Nephron progenitor cell (in vitro differentiated cells): Measurements from ENCODE around the gene GIN1.

Experiments used
- DNase-seq: peaks from one replicate; pipeline ENCODE4 v3.0.0; 2021
- H3K27ac Mint-ChIP-seq: 2 replicates; pipeline ENCODE4 v1.8.0; 2021; ENCODE audit warnings: mild to moderate bottlenecking, moderate library complexity, mixed read lengths
- H3K27me3 Mint-ChIP-seq: 2 replicates; pipeline ENCODE4 v1.8.0; 2021; ENCODE audit warnings: mild to moderate bottlenecking, low read depth, mixed read lengths; ENCODE audit not compliant: poor library complexity
- H3K36me3 Mint-ChIP-seq: 2 replicates; pipeline ENCODE4 v1.8.0; 2021; ENCODE audit warnings: low read depth, mixed read lengths
- H3K4me1 Mint-ChIP-seq: 2 replicates; pipeline ENCODE4 v1.8.0; 2021; ENCODE audit warnings: mixed read lengths
- H3K4me3 Mint-ChIP-seq: 2 replicates; pipeline ENCODE4 v1.8.0; 2021; ENCODE audit warnings: mild to moderate bottlenecking, moderate library complexity, mixed read lengths
- H3K9me3 Mint-ChIP-seq: 2 replicates; pipeline ENCODE4 v1.8.0; 2021; ENCODE audit warnings: mild to moderate bottlenecking, moderate library complexity, mixed read lengths
- CTCF ChIP-seq: fragments of 200-600 bp; sonication (generic); IDR thresholded peaks from 2 replicates; pipeline ENCODE4 v1.5.0; 2021; ENCODE audit warnings: antibody characterized with exemption

Gene GIN1

DNA sequence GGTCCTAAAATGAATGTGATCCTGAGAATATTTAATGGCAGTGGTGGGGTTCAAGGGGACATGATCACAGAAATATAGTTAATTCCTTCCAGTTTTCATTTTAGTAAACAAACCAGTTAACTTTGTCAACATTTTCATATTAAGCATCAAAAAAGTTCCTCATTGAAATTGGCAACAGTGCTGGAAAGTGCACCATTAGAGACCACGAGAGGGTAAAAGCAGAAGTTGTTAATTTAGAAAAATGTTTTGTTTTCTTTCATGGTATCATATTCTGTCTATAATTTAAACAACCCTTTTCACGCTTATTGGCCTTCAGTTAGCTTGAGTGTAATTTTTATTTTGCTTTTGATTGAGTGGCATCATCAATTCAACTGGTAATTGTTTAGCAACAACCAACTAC, 11.9 kb downstream of the GIN1 start:
- Mint-ChIP-seq H3K4me3 (no peak overlapping the region), H3K27me3 (no peaks in the 10 kb centered on the region), H3K27ac (no peak overlapping the region), H3K9me3 (peaks cover 7% of the 10 kb centered on the region), H3K4me1 (no peaks in the 10 kb centered on the region), H3K36me3 (no peaks in the 10 kb centered on the region)
- no peak for TF ChIP-seq CTCF
- DNase-seq: no peak

- DNase-seq: no peak
- no peaks in the 10 kb centered on the region for H3K4me1 Mint-ChIP-seq
- no peak for TF ChIP-seq CTCF
- H3K27ac Mint-ChIP-seq: no peak overlapping the region
- H3K36me3 Mint-ChIP-seq: no peaks in the 10 kb centered on the region
- H3K27me3 Mint-ChIP-seq: no peaks in the 10 kb centered on the region
- no peaks in the 10 kb centered on the region for H3K9me3 Mint-ChIP-seq
- H3K4me3 Mint-ChIP-seq: no peak overlapping the region
These were observed 17.7 kb downstream of the GIN1 start for GRCh38 chr5:103102234-103102633.

DNA sequence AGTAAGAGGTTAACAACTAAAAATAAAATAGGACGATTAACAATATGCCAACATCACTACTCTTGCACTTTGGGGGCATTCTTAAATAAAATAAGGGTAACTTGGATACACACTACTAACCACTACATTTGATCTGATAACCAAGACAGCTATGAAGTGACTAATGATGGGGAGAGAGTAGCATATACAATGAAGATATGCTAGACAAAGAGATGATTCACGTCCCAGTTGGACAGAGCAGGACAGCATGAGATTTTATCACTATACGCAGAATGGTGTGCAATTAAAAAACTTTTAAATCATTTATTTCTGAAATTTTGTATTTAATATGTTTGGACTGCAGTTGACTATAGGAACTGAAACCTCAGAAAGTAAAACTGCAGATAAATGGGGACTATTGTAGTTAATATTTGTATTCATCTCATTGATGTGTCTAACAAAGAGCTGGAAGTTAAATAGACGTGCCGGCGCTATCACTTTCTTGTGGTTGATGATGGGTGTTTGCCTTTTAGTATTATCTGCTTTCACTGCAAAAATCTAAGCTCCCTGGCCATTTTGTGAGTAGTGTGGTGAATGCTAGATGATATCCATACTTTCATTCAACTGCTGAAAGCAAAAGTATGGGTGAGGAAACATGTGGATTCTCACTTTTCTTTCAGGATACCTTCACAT, 18.7 kb downstream of the GIN1 start:
- Mint-ChIP-seq H3K27me3 (no peaks in the 10 kb centered on the region), H3K27ac (no peak overlapping the region), H3K9me3 (no peaks in the 10 kb centered on the region), H3K36me3 (no peaks in the 10 kb centered on the region), H3K4me1 (no peaks in the 10 kb centered on the region), H3K4me3 (no peak overlapping the region)
- no peak for TF ChIP-seq CTCF
- DNase-seq: no peak

- no peak for TF ChIP-seq CTCF
- no peaks in the 10 kb centered on the region for H3K27me3 Mint-ChIP-seq
- peaks cover under 1% of the 10 kb centered on the region for H3K36me3 Mint-ChIP-seq
- H3K27ac Mint-ChIP-seq: no peak overlapping the region
- DNase-seq: no peak
- H3K9me3 Mint-ChIP-seq: no peaks in the 10 kb centered on the region
- H3K4me3 Mint-ChIP-seq: no peak overlapping the region
- H3K4me1 Mint-ChIP-seq: no peaks in the 10 kb centered on the region
These were observed 20.9 kb downstream of the GIN1 start for GRCh38 chr5:103098993-103099392.

GRCh38 chr5:103094737-103095136, 25.2 kb downstream of the GIN1 start:
- Mint-ChIP-seq H3K4me1 (no peaks in the 10 kb centered on the region), H3K27me3 (no peaks in the 10 kb centered on the region), H3K27ac (no peak overlapping the region), H3K36me3 (peaks cover 21% of the 10 kb centered on the region), H3K4me3 (no peak overlapping the region), H3K9me3 (no peaks in the 10 kb centered on the region)
- no peak for TF ChIP-seq CTCF
- no peak for DNase-seq

GRCh38 chr5:103093727-103094126, 26.2 kb downstream of the GIN1 start:
- no peaks in the 10 kb centered on the region for H3K4me1 Mint-ChIP-seq

More at GRCh38 chr5:103093727-103094126, 26.2 kb downstream of the GIN1 start:
- Mint-ChIP-seq H3K27me3 (no peaks in the 10 kb centered on the region), H3K9me3 (no peaks in the 10 kb centered on the region), H3K36me3 (peaks cover 21% of the 10 kb centered on the region), H3K4me3 (no peak overlapping the region), H3K27ac (no peak overlapping the region)
- no peak for TF ChIP-seq CTCF
- no peak for DNase-seq
